Measurements from ENCODE around the gene CPA5. TPM values are rescaled to one million over a fixed set of nuclear protein-coding genes. Genes with fewer than 3 reads are reported as not detected.

The CPA5 gene
- total RNA-seq, 1 experiment from 2014 or later = not detected

DNA sequence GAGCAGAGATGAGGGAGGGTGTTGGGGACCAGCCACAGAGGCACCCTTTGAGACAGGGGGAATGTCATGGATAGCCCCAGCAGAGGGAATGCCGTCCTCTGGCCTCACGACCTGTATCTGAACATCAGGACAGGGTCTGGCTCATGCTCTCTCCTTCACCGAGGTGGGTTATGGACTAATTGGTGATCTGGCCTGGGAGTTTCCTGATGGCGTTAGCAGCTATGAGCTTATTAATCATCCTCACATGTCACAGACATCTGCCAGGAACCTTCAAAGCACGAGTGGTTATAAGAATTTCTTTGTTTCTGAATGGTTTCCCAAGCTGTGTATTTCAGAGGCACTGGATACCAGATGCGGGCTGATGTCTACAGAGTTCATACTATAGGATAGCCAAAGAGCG, 44.8 kb upstream of the CPA5 start:
- no peaks in the 10 kb centered on the region for H3K36me3 Mint-ChIP-seq (ENCODE audit: insufficient read depth in 1 of 3, low read depth in 3 of 3)
- Histone ChIP-seq H3K4me1 (ENCODE audit: insufficient read depth, low read length) (no peaks in the 10 kb centered on the region), H2BK20ac (ENCODE audit: low read depth, low read length, poor library complexity, severe bottlenecking) (no peak overlapping the region)

More for the DNA sequence above, 44.8 kb upstream of the CPA5 start:
- Mint-ChIP-seq H3K4me3 (no peak overlapping the region), H3K9me3 (peaks cover 0 to under 1% of the 10 kb centered on the region in 2 experiments; a peak in 1 of 5 replicates), H3K27ac (no peak overlapping the region), H3K4me1 (no peaks in the 10 kb centered on the region), H3K27me3 (ENCODE audit: low read depth) (peaks cover 3% of the 10 kb centered on the region)
- DNase-seq = no peak
- Histone ChIP-seq H3K4me2 (ENCODE audit: insufficient read depth, insufficient read length, low read length) (no peak overlapping the region), H3K9ac (ENCODE audit: extremely low read depth, insufficient read length, low read length) (no peak overlapping the region), H3K23ac (ENCODE audit: insufficient read length, low read depth, low read length) (no peak overlapping the region), H4K20me1 (ENCODE audit: control insufficient read depth, insufficient read depth, insufficient read length) (no peaks in the 10 kb centered on the region), H3K18ac (ENCODE audit: insufficient read length, low read depth, low read length) (no peak overlapping the region), H4K5ac (ENCODE audit: insufficient read length, low read depth, low read length) (no peak overlapping the region), H3K27ac (ENCODE audit: insufficient read length, low read depth, low read length) (no peak overlapping the region), H3K9me3 (ENCODE audit: control insufficient read depth, low read depth, low read length) (no peaks in the 10 kb centered on the region), H3T11ph (ENCODE audit: low read length) (no peak overlapping the region), H3K4ac (ENCODE audit: low read depth, low read length) (no peak overlapping the region), H3K23me2 (ENCODE audit: insufficient read length, low read depth, low read length, poor library complexity, severe bottlenecking) (no peaks in the 10 kb centered on the region), H2AFZ (ENCODE audit: low read length) (no peak overlapping the region), H2BK12ac (ENCODE audit: insufficient read length, low read depth, low read length) (no peak overlapping the region), H3K27me3 (ENCODE audit: insufficient read depth, low read length) (no peaks in the 10 kb centered on the region), H3K79me2 (ENCODE audit: insufficient read depth, low read length) (no peaks in the 10 kb centered on the region), H3K14ac (ENCODE audit: insufficient read depth, low read length) (no peak overlapping the region), H2BK120ac (ENCODE audit: low read depth, low read length, poor library complexity, severe bottlenecking) (no peak overlapping the region), H2BK5ac (ENCODE audit: insufficient read length, low read length) (no peak overlapping the region), H4K8ac (replicated peaks; ENCODE audit: insufficient read length, low read depth, low read length) (no peak overlapping the region), H4K91ac (ENCODE audit: insufficient read length, low read depth, low read length) (no peak overlapping the region), H3K56ac (ENCODE audit: insufficient read length, low read depth, low read length) (no peak overlapping the region), H3K79me1 (ENCODE audit: insufficient read depth, low read depth, low read length, poor library complexity, severe bottlenecking) (no peaks in the 10 kb centered on the region), H2AK5ac (ENCODE audit: insufficient read length, low read length) (no peak overlapping the region), H2BK15ac (ENCODE audit: low read depth, low read length) (no peak overlapping the region)
- no CpG with 5 or more reads among the region's 7 CpGs for WGBS (ENCODE audit: extremely low coverage, insufficient read length, low lambda C conversion rate)
- TF ChIP-seq, protein P1, sequence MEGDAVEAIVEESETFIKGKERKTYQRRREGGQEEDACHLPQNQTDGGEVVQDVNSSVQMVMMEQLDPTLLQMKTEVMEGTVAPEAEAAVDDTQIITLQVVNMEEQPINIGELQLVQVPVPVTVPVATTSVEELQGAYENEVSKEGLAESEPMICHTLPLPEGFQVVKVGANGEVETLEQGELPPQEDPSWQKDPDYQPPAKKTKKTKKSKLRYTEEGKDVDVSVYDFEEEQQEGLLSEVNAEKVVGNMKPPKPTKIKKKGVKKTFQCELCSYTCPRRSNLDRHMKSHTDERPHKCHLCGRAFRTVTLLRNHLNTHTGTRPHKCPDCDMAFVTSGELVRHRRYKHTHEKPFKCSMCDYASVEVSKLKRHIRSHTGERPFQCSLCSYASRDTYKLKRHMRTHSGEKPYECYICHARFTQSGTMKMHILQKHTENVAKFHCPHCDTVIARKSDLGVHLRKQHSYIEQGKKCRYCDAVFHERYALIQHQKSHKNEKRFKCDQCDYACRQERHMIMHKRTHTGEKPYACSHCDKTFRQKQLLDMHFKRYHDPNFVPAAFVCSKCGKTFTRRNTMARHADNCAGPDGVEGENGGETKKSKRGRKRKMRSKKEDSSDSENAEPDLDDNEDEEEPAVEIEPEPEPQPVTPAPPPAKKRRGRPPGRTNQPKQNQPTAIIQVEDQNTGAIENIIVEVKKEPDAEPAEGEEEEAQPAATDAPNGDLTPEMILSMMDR (conservative IDR thresholded peaks at IDR 0.05) = no peak
